Activated CD4-positive, alpha-beta T cell treated with anti-CD3 and anti-CD28 coated beads, Interleukin-2, amount 10 ng/mL, durations not matched to agents 24 days and 14 days (primary cell): ENCODE measurements around the gene WDFY1. TPM values are rescaled to one million over a fixed set of nuclear protein-coding genes. Genes with fewer than 3 reads are reported as not detected.

Source experiments
- DNase-seq: peaks from one replicate; pipeline ENCODE4 v3.0.0; 2022
- H3K27ac Mint-ChIP-seq: one replicate; pipeline ENCODE4 v1.8.0; 2022; ENCODE audit warnings: mild to moderate bottlenecking, mixed read lengths
- H3K27me3 Mint-ChIP-seq: one replicate; pipeline ENCODE4 v1.8.0; 2022; ENCODE audit warnings: mixed read lengths
- H3K36me3 Mint-ChIP-seq: one replicate; pipeline ENCODE4 v1.8.0; 2022; ENCODE audit warnings: low read depth, mild to moderate bottlenecking, mixed read lengths
- H3K4me1 Mint-ChIP-seq: one replicate; pipeline ENCODE4 v1.8.0; 2021; ENCODE audit warnings: mixed read lengths
- H3K4me3 Mint-ChIP-seq: one replicate; pipeline ENCODE4 v1.8.0; 2022; ENCODE audit warnings: mild to moderate bottlenecking, moderate library complexity, mixed read lengths
- H3K9me3 Mint-ChIP-seq: one replicate; pipeline ENCODE4 v1.8.0; 2021; ENCODE audit warnings: mixed read lengths
- intact Hi-C: fragments of 100-400 bp; cut with micrococcal nuclease; formaldehyde crosslinking; loops from one replicate; pipeline ENCODE4 v1.15.1; 2023
- total RNA-seq: library from RNA; stranded (reverse); gene quantifications from 2 replicates; pipeline ENCODE4 v1.2.3, GENCODE V29; 2022

The WDFY1 gene
- total RNA-seq, 1 donor from 2014 or later = 25.3 TPM

DNA sequence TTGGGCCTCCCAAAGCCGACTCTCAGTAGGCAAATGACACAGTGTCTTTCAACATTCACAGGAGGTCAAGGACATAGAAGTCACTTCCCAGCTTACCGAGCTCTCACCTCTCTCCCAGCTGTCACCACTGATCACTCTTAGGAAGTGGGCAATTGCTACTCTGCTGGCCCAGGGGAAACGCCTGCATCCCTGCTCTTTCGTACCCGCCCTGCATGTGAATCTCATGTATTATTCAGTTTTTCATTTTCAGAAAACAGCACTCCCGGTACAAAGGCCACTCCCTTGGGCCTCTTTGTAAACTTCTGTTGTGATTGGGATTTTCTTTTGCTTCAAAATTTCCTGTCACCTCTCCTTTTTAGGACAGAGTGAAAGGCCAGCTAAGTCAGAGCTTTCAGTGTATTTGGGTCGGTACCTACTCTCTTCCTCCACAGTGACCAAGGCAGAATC, 27.5 kb upstream of the WDFY1 start:
- Mint-ChIP-seq H3K9me3 (no peaks in the 10 kb centered on the region), H3K27ac (no peak overlapping the region), H3K4me3 (no peak overlapping the region), H3K36me3 (peaks cover 8% of the 10 kb centered on the region), H3K4me1 (peaks cover 5% of the 10 kb centered on the region), H3K27me3 (no peaks in the 10 kb centered on the region)
- intact Hi-C loops = no loop called here
- DNase-seq = no peak

DNA sequence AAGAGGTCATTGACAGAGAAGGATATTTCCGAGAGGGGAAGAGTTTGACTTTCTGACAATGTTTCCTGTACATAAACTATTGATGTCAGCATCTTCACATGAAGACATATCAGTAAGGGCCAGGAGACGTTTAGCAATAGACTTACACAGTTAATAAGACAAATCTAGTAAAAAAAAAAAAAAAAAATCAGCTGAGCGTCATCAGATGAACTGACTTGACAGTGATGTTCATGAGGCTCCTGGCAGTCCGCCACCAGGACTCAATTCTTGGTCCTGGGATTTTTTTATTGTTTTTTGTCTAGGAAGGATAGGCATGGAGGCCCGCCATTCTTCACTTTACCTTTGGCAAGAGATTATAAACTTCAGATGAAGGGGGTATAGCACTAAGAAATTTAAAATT, 26.6 kb upstream of the WDFY1 start:
- H3K36me3 Mint-ChIP-seq = peaks cover 13% of the 10 kb centered on the region
- no peak for DNase-seq
- no peak overlapping the region for H3K27ac Mint-ChIP-seq
- intact Hi-C loops = loop anchor here (2.0 kb wide), 2 partner anchors 21 to 397 kb away; no protein-coding TSS in a partner anchor
- H3K4me1 Mint-ChIP-seq = peaks cover 6% of the 10 kb centered on the region
- H3K9me3 Mint-ChIP-seq = no peaks in the 10 kb centered on the region
- H3K27me3 Mint-ChIP-seq = no peaks in the 10 kb centered on the region
- no peak overlapping the region for H3K4me3 Mint-ChIP-seq

DNA sequence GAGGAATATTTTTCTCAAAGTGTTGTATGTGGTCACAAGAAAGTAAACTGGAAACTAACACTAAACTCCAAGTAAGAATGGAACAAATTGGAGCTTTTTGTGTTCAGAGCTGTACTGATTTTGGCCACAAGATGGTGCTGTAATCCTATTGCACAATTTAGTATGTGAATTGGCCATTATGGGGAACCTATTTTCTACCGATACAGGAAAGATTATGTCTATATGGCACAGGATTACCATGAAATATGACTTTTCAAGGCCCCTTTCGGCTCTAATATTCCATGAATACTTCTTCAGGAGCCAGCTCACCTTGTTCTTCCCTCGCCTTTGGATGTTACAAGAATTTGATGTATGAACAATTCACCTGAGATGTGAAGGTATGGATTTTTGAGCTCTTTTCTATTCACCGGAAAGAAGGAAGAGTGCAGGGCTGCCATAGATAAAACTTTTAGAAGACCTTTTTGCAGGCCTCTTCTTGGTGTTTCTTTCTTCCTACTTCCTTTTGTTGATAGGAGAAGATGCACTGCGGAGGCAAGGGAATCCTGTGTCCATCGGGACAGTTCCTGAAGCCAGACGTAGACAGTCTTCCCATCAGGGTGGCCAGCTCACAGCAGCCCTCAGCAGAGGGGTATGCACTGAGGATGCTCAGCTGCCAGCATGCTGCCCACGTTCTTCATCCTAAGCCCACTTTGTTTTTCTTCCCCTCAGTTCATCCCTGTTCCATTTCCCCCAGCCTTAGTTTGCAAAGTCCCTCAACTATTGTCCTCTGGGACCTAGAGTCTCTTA, 25.4 kb upstream of the WDFY1 start:
- no peaks in the 10 kb centered on the region for H3K9me3 Mint-ChIP-seq
- intact Hi-C loops = loop anchor here (1.0 to 2.0 kb wide), 3 partner anchors 22 to 398 kb away; no protein-coding TSS in a partner anchor
- no peak overlapping the region for H3K4me3 Mint-ChIP-seq
- no peaks in the 10 kb centered on the region for H3K27me3 Mint-ChIP-seq
- peaks cover 9% of the 10 kb centered on the region for H3K4me1 Mint-ChIP-seq
- H3K27ac Mint-ChIP-seq = no peak overlapping the region
- DNase-seq = peak; percentile 90
- H3K36me3 Mint-ChIP-seq = peaks cover 19% of the 10 kb centered on the region

DNA sequence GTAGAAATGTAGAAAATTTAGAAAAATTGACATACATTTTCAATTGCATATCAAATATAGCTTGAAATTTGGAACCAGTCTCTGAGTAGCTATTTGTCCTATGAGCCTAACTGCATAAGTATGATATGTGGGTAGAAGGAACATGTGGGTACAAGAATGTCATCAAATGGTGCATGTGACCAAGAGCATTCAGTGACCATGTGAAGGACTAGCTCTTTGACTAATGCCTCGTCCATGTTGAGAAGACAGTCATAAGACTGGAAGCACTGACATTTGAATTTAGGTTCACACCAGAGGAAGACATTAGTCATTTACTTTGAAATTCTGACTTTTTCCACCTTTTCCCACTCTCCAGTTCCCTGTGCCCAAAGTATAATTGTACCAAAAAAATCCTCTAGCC, 24.7 kb upstream of the WDFY1 start:
- H3K9me3 Mint-ChIP-seq = no peaks in the 10 kb centered on the region
- no peak overlapping the region for H3K4me3 Mint-ChIP-seq

DNA sequence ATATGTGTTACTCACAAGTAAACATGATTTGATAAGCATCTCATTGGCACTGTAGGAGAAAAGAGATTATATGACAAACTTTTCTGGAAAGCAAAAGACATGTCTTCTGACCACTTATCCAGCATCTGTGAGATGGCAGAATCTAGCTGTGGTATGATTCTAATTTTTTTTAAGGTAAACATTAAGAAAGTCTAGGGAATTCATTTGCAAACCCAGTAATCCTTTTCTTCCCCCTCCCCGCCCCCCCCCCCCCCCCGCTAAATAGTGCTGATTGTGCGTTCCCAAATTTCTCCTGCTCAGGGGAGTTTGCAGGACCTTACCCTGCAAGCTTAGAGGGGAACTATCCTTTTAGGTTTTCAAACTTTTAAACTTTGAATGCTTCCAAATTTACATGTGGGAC, 24.2 kb upstream of the WDFY1 start:
- Mint-ChIP-seq H3K4me3 (no peak overlapping the region), H3K9me3 (no peaks in the 10 kb centered on the region), H3K27me3 (no peaks in the 10 kb centered on the region), H3K27ac (no peak overlapping the region), H3K4me1 (peaks cover 9% of the 10 kb centered on the region), H3K36me3 (peaks cover 19% of the 10 kb centered on the region)
- intact Hi-C loops = no loop called here
- DNase-seq = no peak

More for the DNA sequence above, 24.7 kb upstream of the WDFY1 start:
- H3K36me3 Mint-ChIP-seq = peaks cover 19% of the 10 kb centered on the region
- DNase-seq = no peak
- intact Hi-C loops = loop anchor here (1.0 to 2.0 kb wide), 3 partner anchors 23 to 399 kb away; no protein-coding TSS in a partner anchor
- no peak overlapping the region for H3K27ac Mint-ChIP-seq
- no peaks in the 10 kb centered on the region for H3K27me3 Mint-ChIP-seq
- H3K4me1 Mint-ChIP-seq = peaks cover 9% of the 10 kb centered on the region

DNA sequence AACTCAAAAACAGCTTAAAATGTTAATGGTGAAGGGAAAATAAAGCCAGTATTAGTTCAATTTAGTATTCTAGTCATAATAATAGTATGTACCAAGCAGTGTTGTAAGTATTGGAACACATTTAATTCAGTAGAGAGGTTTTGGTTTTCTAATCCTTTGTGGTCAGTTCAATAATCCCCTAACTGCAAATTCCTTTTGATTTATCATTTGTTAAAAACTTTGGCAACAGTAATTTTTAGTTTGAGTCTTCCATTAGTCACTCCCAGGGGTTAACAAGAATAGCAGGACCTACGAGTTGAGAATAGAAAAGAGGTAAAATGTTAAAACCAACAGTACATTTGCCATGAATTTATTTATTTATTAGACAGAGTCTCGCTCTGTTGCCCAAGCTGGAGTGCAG, 22.8 kb upstream of the WDFY1 start:
- Mint-ChIP-seq H3K27me3 (no peaks in the 10 kb centered on the region), H3K27ac (no peak overlapping the region), H3K4me3 (no peak overlapping the region), H3K9me3 (no peaks in the 10 kb centered on the region), H3K36me3 (peaks cover 21% of the 10 kb centered on the region), H3K4me1 (peaks cover 12% of the 10 kb centered on the region)
- DNase-seq = no peak
- intact Hi-C loops = no loop called here

DNA sequence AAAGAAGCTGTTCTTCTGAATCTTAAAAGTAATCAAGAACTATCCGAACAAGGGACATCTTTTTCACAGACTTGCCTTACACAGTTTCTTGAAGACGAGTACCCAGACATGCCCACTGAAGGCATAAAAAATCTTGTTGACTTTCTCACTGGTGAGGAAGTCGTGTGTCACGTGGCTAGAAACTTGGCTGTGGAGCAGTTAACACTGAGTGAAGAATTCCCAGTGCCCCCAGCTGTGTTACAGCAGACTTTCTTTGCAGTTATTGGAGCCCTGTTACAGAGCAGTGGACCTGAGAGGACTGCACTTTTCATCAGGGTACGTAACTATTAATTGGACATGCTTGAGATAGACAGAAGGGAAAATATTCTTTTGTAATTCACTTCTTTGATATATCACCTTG, 14.6 kb upstream of the WDFY1 start:
- Mint-ChIP-seq H3K36me3 (peaks cover 36% of the 10 kb centered on the region), H3K4me3 (peak overlapping the region; percentile 70), H3K4me1 (peaks cover 55% of the 10 kb centered on the region), H3K27me3 (no peaks in the 10 kb centered on the region), H3K27ac (no peak overlapping the region), H3K9me3 (no peaks in the 10 kb centered on the region)
- intact Hi-C loops = loop anchor here (5.0 kb wide), 5 partner anchors 77 to 1083 kb away; partner anchors contain the start of genes CUL3 and DOCK10
- no peak for DNase-seq

DNA sequence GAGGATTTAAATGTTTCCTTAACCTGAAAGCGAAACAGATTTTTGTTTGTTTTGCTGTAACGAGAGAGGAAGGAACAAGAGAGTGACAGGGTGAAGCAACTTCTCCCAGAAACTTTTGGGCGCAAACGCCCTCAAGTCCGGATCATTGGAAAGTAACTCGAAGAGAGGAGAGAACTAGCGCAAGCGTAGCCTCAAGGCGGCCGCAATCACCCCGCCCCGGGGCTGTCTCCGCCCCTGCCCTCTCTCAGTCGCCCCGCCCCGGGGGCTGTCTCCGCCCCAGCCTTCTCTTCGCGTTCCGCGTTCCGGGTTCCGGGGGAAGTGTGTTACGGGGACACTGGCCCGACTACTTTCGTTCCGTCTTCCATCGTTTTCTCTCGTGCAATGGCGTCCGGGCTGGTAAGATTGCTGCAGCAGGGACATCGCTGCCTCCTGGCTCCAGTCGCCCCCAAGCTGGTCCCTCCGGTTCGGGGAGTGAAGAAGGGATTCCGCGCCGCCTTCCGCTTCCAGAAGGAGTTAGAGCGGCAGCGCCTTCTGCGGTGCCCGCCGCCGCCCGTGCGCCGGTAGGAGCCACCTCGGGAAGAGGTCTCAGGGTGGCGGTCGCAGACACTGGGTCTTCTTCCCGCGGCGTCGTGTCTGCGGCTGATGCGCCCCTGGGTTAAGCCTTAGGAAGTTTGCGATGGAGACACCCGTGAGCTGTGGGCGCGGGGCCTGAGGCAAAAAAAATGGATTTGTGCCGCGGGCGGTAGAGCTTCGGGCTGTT, 12.1 kb upstream of the WDFY1 start, which contains the start of gene MRPL44:
TSS of gene MRPL44 (plus strand) at position 372 of the 760 bp plus-strand sequence. CDS start at position 382, 10 bp downstream.
- H3K36me3 Mint-ChIP-seq = peaks cover 31% of the 10 kb centered on the region
- intact Hi-C loops = loop anchor here (1.0 to 5.0 kb wide), 9 partner anchors 12 to 1085 kb away; partner anchors contain the start of genes AP1S3, CUL3, DOCK10 and WDFY1
- DNase-seq = peak; percentile 100
- H3K9me3 Mint-ChIP-seq = no peaks in the 10 kb centered on the region
- no peaks in the 10 kb centered on the region for H3K27me3 Mint-ChIP-seq
- H3K4me1 Mint-ChIP-seq = peaks cover 62% of the 10 kb centered on the region
- H3K4me3 Mint-ChIP-seq = peak within 1 kb of the TSS; percentile 95
- peak within 1 kb of the TSS; percentile 95 for H3K27ac Mint-ChIP-seq

DNA sequence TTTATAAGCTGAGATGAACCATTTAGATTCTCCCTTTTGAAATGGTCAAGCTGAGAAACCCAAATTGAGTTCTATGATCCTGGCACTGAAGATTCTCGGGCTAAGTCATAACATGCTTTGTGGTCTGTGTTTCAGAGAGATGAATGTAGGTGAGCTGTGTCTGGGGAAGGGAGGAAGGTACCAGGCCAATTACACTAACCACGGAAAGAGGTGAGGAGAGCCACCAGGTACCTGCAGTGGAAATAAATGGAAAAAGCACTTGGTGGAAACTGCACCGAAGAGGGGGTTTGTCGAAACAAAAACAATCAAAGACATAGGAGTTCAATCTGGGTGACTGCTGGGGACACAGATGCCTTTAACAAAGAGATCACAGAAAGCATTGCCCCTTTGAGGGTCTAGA, 11.2 kb upstream of the WDFY1 start:
- Mint-ChIP-seq H3K27me3 (no peaks in the 10 kb centered on the region), H3K4me3 (peak overlapping the region; percentile 51), H3K27ac (peak overlapping the region; percentile 70), H3K9me3 (no peaks in the 10 kb centered on the region), H3K36me3 (peaks cover 23% of the 10 kb centered on the region), H3K4me1 (peaks cover 58% of the 10 kb centered on the region)
- DNase-seq = peak; percentile 75
- intact Hi-C loops = loop anchor here (5.0 kb wide), 5 partner anchors 74 to 1086 kb away; partner anchors contain the start of genes CUL3 and DOCK10

DNA sequence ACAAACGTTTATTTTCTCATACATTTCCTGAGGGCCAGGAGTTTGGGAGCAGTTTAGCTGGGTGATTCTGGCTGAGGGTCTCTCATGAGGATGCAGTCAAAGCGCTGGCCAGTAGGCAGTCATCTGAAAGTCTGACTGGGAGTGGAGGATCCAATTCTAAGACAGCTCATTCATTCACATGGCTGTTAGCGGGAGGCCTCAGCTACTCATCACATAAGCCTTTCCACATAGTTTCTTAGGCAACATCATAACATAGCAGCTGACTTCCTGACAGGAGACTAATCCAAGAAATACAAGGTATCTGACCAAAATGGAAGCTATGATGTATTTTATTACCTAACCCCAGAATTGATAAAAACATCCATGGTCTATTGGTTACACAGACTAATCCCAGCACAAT, 9.3 kb upstream of the WDFY1 start:
- no peak for DNase-seq
- Mint-ChIP-seq H3K4me1 (peaks cover 52% of the 10 kb centered on the region), H3K9me3 (peaks cover 4% of the 10 kb centered on the region), H3K36me3 (peaks cover 8% of the 10 kb centered on the region), H3K4me3 (no peak overlapping the region), H3K27me3 (no peaks in the 10 kb centered on the region), H3K27ac (peak overlapping the region; percentile 37)
- intact Hi-C loops = no loop called here

DNA sequence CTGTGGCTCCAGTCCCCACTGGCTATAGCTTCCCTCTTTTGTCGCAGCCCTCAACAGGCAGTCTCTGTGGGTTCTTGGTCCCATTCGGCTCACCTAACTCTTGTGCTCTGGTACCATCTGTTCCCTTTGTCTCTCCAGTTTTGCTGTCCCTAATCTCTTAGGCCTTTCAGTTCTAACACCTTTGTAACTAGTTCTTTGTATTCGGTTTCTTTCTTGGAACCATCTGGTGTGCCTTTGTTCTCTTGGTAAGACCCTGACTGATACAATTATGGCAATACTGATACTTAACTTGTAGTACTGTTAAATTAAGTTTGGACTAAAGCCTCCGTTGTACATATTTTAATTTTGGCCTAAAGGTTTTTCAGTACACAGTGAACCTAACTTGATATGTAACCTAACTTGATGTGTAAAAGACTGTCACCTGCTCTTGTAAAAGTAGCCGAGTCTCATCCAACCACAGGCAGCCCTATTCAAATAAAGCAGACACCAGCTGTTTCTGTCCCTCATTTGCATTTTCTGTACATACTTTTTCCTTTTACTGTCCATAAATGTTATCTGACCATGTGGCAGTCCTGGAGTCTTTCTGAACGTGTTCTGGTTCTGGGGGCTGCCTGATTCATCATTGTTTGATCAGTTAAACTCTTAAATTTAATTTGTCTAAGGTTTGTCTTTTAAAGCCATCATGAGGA, 7.3 kb upstream of the WDFY1 start:
- Mint-ChIP-seq H3K9me3 (peaks cover 4% of the 10 kb centered on the region), H3K4me1 (peaks cover 60% of the 10 kb centered on the region), H3K4me3 (peak overlapping the region; percentile 4), H3K27ac (peak overlapping the region; percentile 52), H3K36me3 (peaks cover 7% of the 10 kb centered on the region), H3K27me3 (no peaks in the 10 kb centered on the region)
- DNase-seq = no peak
- intact Hi-C loops = no loop called here

DNA sequence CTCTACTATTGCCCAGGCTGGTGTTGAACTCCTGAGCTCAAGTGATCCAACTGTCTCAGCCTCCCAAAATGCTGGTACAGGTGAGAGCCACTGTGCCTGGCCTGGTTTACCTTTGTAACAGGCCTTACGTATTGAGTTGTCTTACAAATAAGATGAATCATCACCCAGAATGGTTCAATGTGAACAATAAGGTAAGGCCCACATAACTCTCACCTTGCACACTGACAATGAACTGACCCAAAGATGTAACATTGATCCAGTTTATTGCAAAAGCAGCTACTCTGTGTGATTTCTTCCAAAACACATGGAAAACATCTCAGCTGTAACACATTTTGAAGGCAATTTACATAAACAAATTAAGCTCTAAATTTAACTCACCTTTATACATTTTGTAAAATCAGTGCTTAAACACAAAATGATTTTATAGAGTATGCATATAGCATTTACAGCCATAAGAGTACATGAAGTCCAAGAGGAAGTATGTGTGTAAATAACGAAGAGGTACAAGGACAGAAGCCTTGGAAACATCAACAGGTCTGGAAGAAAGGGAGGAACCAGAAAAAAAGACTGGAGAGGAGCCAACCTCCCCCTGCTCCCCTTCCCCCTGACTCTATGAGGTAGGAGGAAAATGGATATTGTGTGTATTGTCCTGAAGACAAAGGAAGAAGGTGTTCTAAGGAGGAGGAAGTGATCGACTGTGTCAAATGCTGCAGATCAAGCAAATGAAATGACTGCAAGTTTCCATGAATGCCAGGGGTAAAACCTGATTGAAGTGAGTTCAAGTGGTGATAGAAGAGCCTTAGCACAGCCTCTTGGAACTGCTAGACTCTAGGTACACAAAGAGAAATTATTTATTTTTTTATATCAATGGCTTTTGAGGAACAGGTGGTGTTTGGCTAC, 5.6 kb upstream of the WDFY1 start:
- peaks cover 60% of the 10 kb centered on the region for H3K4me1 Mint-ChIP-seq
- peak overlapping the region; percentile 90 for H3K27ac Mint-ChIP-seq
- DNase-seq = no peak
- no peaks in the 10 kb centered on the region for H3K27me3 Mint-ChIP-seq
- intact Hi-C loops = loop anchor here (1.0 kb wide), 1 partner anchor 9 kb away; no protein-coding TSS in a partner anchor
- peaks cover 4% of the 10 kb centered on the region for H3K9me3 Mint-ChIP-seq
- H3K4me3 Mint-ChIP-seq = peak overlapping the region; percentile 42
- peaks cover 4% of the 10 kb centered on the region for H3K36me3 Mint-ChIP-seq
